Neural cell (in vitro differentiated cells): ENCODE results near the gene PTTG1IP. TPM values are rescaled to one million over a fixed set of nuclear protein-coding genes. Genes with fewer than 3 reads are reported as not detected.

Experiments
- H2AFZ ChIP-seq: fragments of 200-600, 300-800 bp; sonication (generic), shearing (Covaris generic); 2 replicates; pipeline ENCODE4 v1.6.0; 2014; ENCODE audit warnings: low read depth, mild to moderate bottlenecking, antibody characterized with exemption, low read length, moderate library complexity
- H3F3A ChIP-seq: fragments of 200-600 bp; shearing (Covaris generic); 2 replicates; pipeline ENCODE4 v1.6.1; 2016; ENCODE audit warnings: mild to moderate bottlenecking, moderate library complexity, mixed read lengths, antibody characterized with exemption, low read length; ENCODE audit not compliant: insufficient read depth, poor library complexity, severe bottlenecking
- H3K27ac ChIP-seq: fragments of 200-600, 300-800 bp; sonication (generic), shearing (Covaris generic); 2 replicates; pipeline ENCODE4 v1.5.1; 2014; ENCODE audit warnings: mild to moderate bottlenecking, low read length, moderate library complexity
- H3K27me3 ChIP-seq: fragments of 300-800, 200-600 bp; sonication (generic), shearing (Covaris generic); 2 replicates; pipeline ENCODE4 v1.6.0; 2014; ENCODE audit warnings: mild to moderate bottlenecking, low read depth, low read length, moderate library complexity; ENCODE audit not compliant: insufficient read depth
- H3K36me3 ChIP-seq: fragments of 300-800, 200-600 bp; sonication (generic), shearing (Covaris generic); 2 replicates; pipeline ENCODE4 v1.5.1; 2014; ENCODE audit warnings: mild to moderate bottlenecking, antibody characterized with exemption, low read length, moderate library complexity; ENCODE audit not compliant: insufficient read depth
- H3K4me2 ChIP-seq: fragments of 300-800, 200-600 bp; sonication (generic), shearing (Covaris generic); 2 replicates; pipeline ENCODE4 v1.6.0; 2014; ENCODE audit warnings: mild to moderate bottlenecking, low read length
- H3K4me3 ChIP-seq: fragments of 300-800, 200-600 bp; sonication (generic), shearing (Covaris generic); 2 replicates; pipeline ENCODE4 v1.5.1; 2014; ENCODE audit warnings: mild to moderate bottlenecking, low read length, moderate library complexity
- H3K79me2 ChIP-seq: fragments of 200-600 bp; shearing (Covaris generic); replicated peaks from 2 replicates; pipeline ENCODE4 v1.6.0; 2014; ENCODE audit warnings: mild to moderate bottlenecking, low read length, moderate library complexity; ENCODE audit not compliant: insufficient read depth
- H3K9ac ChIP-seq: fragments of 300-800, 200-600 bp; sonication (generic), shearing (Covaris generic); 2 replicates; pipeline ENCODE4 v1.6.1; 2016; ENCODE audit warnings: mild to moderate bottlenecking, low read length, mixed read lengths
- H3K9me2 ChIP-seq: fragments of 200-600 bp; shearing (Covaris generic); 2 replicates; pipeline ENCODE4 v1.6.1; 2016; ENCODE audit warnings: mild to moderate bottlenecking, low read length, mixed read lengths; ENCODE audit not compliant: insufficient read depth
- H3K9me3 ChIP-seq: fragments of 200-600, 300-800 bp; sonication (generic), shearing (Covaris generic); 2 replicates; pipeline ENCODE4 v1.6.1; 2016; ENCODE audit warnings: mild to moderate bottlenecking, mixed run types, low read length, moderate library complexity, mixed read lengths
- H4K20me1 ChIP-seq: fragments of 200-600 bp; shearing (Covaris generic); 2 replicates; pipeline ENCODE4 v1.6.1; 2016; ENCODE audit warnings: mild to moderate bottlenecking, mixed run types; ENCODE audit not compliant: insufficient read depth
- CTCF ChIP-seq: fragments of 450-650 bp; IDR thresholded peaks from 2 replicates; pipeline ENCODE4 v1.5.1; 2014; ENCODE audit warnings: antibody characterized with exemption, mild to moderate bottlenecking, moderate library complexity; ENCODE audit not compliant: poor library complexity, severe bottlenecking
- EP300 ChIP-seq: fragments of 450-650 bp; conservative IDR thresholded peaks from 2 replicates; pipeline ENCODE4 v1.6.1; 2014; ENCODE audit warnings: antibody characterized with exemption, mild to moderate bottlenecking, moderate library complexity; ENCODE audit not compliant: poor library complexity, severe bottlenecking
- EZH2 ChIP-seq: fragments of 200-600, 300-800 bp; shearing (Covaris generic), sonication (generic); IDR thresholded peaks from 2 replicates; pipeline ENCODE4 v1.6.1; 2014; ENCODE audit warnings: antibody characterized with exemption, low read length, borderline replicate concordance, mild to moderate bottlenecking; ENCODE audit not compliant: insufficient read depth, poor library complexity, severe bottlenecking
- MXI1 ChIP-seq: fragments of 450-650 bp; conservative IDR thresholded peaks from 2 replicates; pipeline ENCODE4 v1.6.1; 2014; ENCODE audit warnings: antibody characterized with exemption, mild to moderate bottlenecking; ENCODE audit not compliant: poor library complexity, severe bottlenecking
- POLR2AphosphoS5 ChIP-seq: IDR thresholded peaks from 2 replicates; pipeline ENCODE4 v1.6.1; 2012
- RAD21 ChIP-seq: fragments of 450-650 bp; conservative IDR thresholded peaks from 2 replicates; pipeline ENCODE4 v1.6.1; 2014; ENCODE audit warnings: antibody characterized with exemption, mild to moderate bottlenecking, moderate library complexity
- REST ChIP-seq: IDR thresholded peaks from 2 replicates; pipeline ENCODE4 v1.6.1; 2012; ENCODE audit warnings: borderline replicate concordance
- SMC3 ChIP-seq: fragments of 450-650 bp; conservative IDR thresholded peaks from 2 replicates; pipeline ENCODE4 v1.6.1; 2014; ENCODE audit warnings: antibody characterized with exemption, mild to moderate bottlenecking, moderate library complexity; ENCODE audit not compliant: poor library complexity
- TAF1 ChIP-seq: IDR thresholded peaks from 2 replicates; pipeline ENCODE4 v1.6.1; 2012; ENCODE audit warnings: low read depth
- polyA plus RNA-seq: library from polyadenylated mRNA; depleted of rRNA; stranded (reverse); fragments of >200 nt; gene quantifications from 2 replicates; pipeline ENCODE4 v1.2.3, GENCODE V29; 2014

PTTG1IP gene
- polyA plus RNA-seq, 1 donor from 2014 or later, result 152 TPM

- no peaks in the 10 kb centered on the region for H3K9me3 ChIP-seq
- no peak overlapping the region for H3K9ac ChIP-seq
- H3K27me3 ChIP-seq, result no peaks in the 10 kb centered on the region
- TF ChIP-seq EP300 (no peak), REST (no peak), POLR2AphosphoS5 (no peak), RAD21 (no peak), EZH2 (no peak), CTCF (no peak), MXI1 (no peak), SMC3 (no peak), TAF1 (no peak)
- no peaks in the 10 kb centered on the region for H3K9me2 ChIP-seq
- peaks cover 28% of the 10 kb centered on the region for H3K79me2 ChIP-seq
- H3F3A ChIP-seq, result no peaks in the 10 kb centered on the region
- H4K20me1 ChIP-seq, result peaks cover 19% of the 10 kb centered on the region
- no peak overlapping the region for H3K4me2 ChIP-seq
- no peak overlapping the region for H3K4me3 ChIP-seq
- H3K27ac ChIP-seq, result no peak overlapping the region
- no peak overlapping the region for H2AFZ ChIP-seq
- H3K36me3 ChIP-seq, result peaks cover 5% of the 10 kb centered on the region
These were observed 15.2 kb downstream of the PTTG1IP start for GRCh38 chr21:44858291-44858690.

GRCh38 chr21:44857127-44857892 is 16.2 kb downstream of the PTTG1IP start:
- Histone ChIP-seq H3K9ac (no peak overlapping the region), H3K4me2 (no peak overlapping the region), H3K36me3 (peaks cover 5% of the 10 kb centered on the region), H2AFZ (no peak overlapping the region), H3K27ac (no peak overlapping the region), H3K4me3 (no peak overlapping the region), H3K27me3 (no peaks in the 10 kb centered on the region), H4K20me1 (peaks cover 16% of the 10 kb centered on the region), H3K9me2 (no peaks in the 10 kb centered on the region), H3K9me3 (no peaks in the 10 kb centered on the region), H3F3A (no peaks in the 10 kb centered on the region), H3K79me2 (peaks cover 23% of the 10 kb centered on the region)
- TF ChIP-seq RAD21 (no peak), EZH2 (no peak), POLR2AphosphoS5 (no peak), TAF1 (no peak), SMC3 (no peak), EP300 (no peak), CTCF (no peak), MXI1 (no peak), REST (no peak)
